ENCODE results near the gene SCAMP1.

The SCAMP1 gene, protein sequence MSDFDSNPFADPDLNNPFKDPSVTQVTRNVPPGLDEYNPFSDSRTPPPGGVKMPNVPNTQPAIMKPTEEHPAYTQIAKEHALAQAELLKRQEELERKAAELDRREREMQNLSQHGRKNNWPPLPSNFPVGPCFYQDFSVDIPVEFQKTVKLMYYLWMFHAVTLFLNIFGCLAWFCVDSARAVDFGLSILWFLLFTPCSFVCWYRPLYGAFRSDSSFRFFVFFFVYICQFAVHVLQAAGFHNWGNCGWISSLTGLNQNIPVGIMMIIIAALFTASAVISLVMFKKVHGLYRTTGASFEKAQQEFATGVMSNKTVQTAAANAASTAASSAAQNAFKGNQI

GRCh38 chr5:78359831-78360673, at the start of gene SCAMP1:
TSS of gene SCAMP1 (plus strand) at chr5:78360617. CDS start at chr5:78360672, 55 bp downstream.
- TF ChIP-seq POLR2A (IDR thresholded peaks at IDR 0.05; ENCODE audit: low read length): peak; percentile 78
- no peak for TF ChIP-seq GATA1 (IDR thresholded peaks at IDR 0.05; ENCODE audit: low read depth, low read length)
- DNase-seq: peak; percentile 92 to 96

- no peak for DNase-seq
- TF ChIP-seq POLR2A (IDR thresholded peaks at IDR 0.05; ENCODE audit: low read length) (no peak), GATA1 (IDR thresholded peaks at IDR 0.05; ENCODE audit: low read depth, low read length) (no peak)
These were observed 42.9 kb upstream of the SCAMP1 start for GRCh38 chr5:78317515-78317914.

DNA sequence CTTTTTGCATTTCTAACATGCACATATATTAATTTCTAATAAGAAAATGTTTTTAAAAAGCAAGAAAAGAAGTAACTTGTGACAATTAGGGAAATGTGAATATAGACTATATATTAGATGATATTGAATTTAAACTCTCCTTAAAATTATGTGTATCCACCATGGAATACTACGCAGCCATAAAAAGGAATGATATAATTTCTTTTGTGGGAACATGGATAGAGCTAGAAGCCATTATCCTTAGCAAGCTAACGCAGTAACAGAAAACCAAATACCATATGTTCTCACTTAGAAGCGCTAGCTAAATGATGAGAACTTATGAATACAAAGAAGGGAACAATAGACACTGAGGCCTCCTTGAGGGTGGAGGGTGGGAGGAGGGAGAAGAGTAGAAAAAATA, 42.1 kb upstream of the SCAMP1 start:
- no peak for TF ChIP-seq POLR2A (IDR thresholded peaks at IDR 0.05; ENCODE audit: low read length)
- TF ChIP-seq GATA1 (IDR thresholded peaks at IDR 0.05; ENCODE audit: low read depth, low read length): no peak
- no peak for DNase-seq

- no peak for TF ChIP-seq POLR2A (IDR thresholded peaks at IDR 0.05; ENCODE audit: low read length)
- no peak for TF ChIP-seq GATA1 (IDR thresholded peaks at IDR 0.05; ENCODE audit: low read depth, low read length)
- DNase-seq: peak; percentile 13 to 33
These were observed 40.0 kb upstream of the SCAMP1 start for GRCh38 chr5:78320401-78320800.

- no peak for DNase-seq
These were observed 37.2 kb upstream of the SCAMP1 start for GRCh38 chr5:78323241-78323640.

DNA sequence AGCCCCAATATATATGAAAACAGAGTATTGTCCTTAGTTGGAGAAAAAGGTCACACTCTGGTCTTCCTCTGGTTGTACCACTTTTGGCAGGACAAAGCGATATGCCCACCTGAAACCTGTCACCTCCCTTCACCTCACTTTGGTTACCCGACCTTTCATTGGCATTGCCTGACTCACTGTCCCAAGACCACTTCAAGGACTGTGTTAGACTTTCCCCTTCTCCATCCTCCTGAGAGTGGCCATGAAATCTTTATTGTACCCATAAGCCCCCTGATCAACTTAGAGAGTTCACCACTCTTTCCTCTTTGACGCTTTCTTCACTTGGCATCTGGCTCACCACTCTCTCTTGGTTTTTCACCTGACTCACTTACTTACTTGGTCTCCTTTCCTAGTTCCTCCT, 33.5 kb upstream of the SCAMP1 start:
- TF ChIP-seq GATA1 (IDR thresholded peaks at IDR 0.05; ENCODE audit: low read depth, low read length) (no peak), POLR2A (IDR thresholded peaks at IDR 0.05; ENCODE audit: low read length) (no peak)
- no peak for DNase-seq

More at GRCh38 chr5:78323241-78323640, 37.2 kb upstream of the SCAMP1 start:
- TF ChIP-seq GATA1 (IDR thresholded peaks at IDR 0.05; ENCODE audit: low read depth, low read length) (no peak), POLR2A (IDR thresholded peaks at IDR 0.05; ENCODE audit: low read length) (no peak)

GRCh38 chr5:78327761-78328510, 32.5 kb upstream of the SCAMP1 start:
- TF ChIP-seq POLR2A (IDR thresholded peaks at IDR 0.05; ENCODE audit: low read length) (no peak), GATA1 (IDR thresholded peaks at IDR 0.05; ENCODE audit: low read depth, low read length) (no peak)
- no peak for DNase-seq

DNA sequence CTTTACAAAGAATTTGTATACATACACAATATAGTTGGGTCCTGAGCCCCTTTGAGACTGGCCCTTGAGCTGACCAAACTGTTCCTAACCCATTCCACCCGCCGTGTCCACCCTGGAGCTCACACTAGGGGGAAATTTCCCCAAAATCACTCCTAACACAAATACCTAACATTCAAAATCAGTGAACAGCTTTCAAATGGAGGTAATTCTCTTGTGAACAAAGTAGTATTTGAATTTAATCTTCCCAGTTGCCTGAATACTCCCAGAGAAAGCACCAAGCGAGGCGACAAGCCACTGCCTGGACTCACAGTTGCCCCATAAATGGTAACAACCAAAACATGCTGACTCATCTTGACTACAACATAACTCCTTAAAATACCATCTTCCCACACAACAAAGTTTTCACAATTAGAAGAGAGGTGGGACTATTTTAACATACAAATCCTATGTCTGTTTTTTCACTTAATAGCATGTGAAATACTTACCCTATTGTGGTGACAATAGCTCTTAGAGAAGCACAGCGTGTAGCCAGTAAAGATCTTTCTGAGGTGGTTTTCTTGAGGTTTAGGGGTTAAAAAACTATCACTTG, 31.7 kb upstream of the SCAMP1 start:
- no peak for TF ChIP-seq POLR2A (IDR thresholded peaks at IDR 0.05; ENCODE audit: low read length)

DNA sequence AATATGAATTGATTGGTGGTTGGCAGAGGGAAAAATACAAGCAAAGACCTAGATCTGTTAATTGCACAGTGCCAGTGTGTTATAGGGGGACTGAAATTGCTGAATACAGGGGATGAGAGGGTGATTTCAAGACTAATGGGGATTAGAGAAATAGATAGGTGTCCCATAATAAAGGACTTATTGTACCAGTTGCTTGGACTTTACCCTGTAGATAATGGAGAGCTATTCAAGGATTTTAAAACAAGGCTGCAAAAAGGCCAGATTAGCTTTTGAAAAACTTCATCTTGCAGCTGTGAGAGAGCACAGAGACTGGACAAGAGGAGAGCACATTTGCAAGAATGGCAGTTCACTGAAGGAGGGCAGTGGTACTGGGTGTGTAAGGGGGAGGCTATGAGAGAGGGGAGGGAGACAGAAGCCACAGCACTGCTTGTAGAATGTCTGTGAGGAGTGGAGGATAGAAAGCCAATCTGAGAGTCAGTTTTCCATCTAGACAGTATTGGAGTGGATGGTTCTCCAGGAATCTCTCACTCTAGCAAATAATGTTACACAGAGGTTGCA, 28.8 kb upstream of the SCAMP1 start:
- DNase-seq: no peak
- TF ChIP-seq POLR2A (IDR thresholded peaks at IDR 0.05; ENCODE audit: low read length) (no peak), GATA1 (IDR thresholded peaks at IDR 0.05; ENCODE audit: low read depth, low read length) (no peak)

More for the DNA sequence above, 31.7 kb upstream of the SCAMP1 start:
- DNase-seq: no peak

GRCh38 chr5:78334811-78335210, 25.6 kb upstream of the SCAMP1 start:
- DNase-seq: no peak
- no peak for TF ChIP-seq POLR2A (IDR thresholded peaks at IDR 0.05; ENCODE audit: low read length)
- TF ChIP-seq GATA1 (IDR thresholded peaks at IDR 0.05; ENCODE audit: low read depth, low read length): no peak

- TF ChIP-seq GATA1 (IDR thresholded peaks at IDR 0.05; ENCODE audit: low read depth, low read length) (no peak), POLR2A (IDR thresholded peaks at IDR 0.05; ENCODE audit: low read length) (no peak)
- peak in 1 of 2 experiments; percentile 4 for DNase-seq
These were observed 24.4 kb upstream of the SCAMP1 start for GRCh38 chr5:78335976-78336375.

- TF ChIP-seq GATA1 (IDR thresholded peaks at IDR 0.05; ENCODE audit: low read depth, low read length) (no peak), POLR2A (IDR thresholded peaks at IDR 0.05; ENCODE audit: low read length) (no peak)
- DNase-seq: no peak
These were observed 23.7 kb upstream of the SCAMP1 start for GRCh38 chr5:78336698-78337097.
